Sigmoid colon (tissue), 7 donors: Measurements from ENCODE around the gene MYRFL. TPM values are rescaled to one million over a fixed set of nuclear protein-coding genes. Genes with fewer than 3 reads are reported as not detected.
"Not testable (repeated sequence)": the region's sequence is repeated elsewhere in the genome, so short reads cannot be mapped to it uniquely, and the experiment has no call there.

Source experiments
- DNase-seq: peaks from one replicate; pipeline ENCODE4 v3.0.0-alpha.2; 2019
- H3K27ac ChIP-seq, 4 donors: fragments of 200-600 bp; sonication (generic); one replicate each; pipeline ENCODE4 v1.5.1; 2016 to 2019; ENCODE audit warnings: mild to moderate bottlenecking in 1 of 4
- H3K27me3 ChIP-seq, 3 donors: fragments of 200-600 bp; sonication (generic); one replicate each; pipeline ENCODE4 v1.5.1; 2019; ENCODE audit warnings: mild to moderate bottlenecking in 1 of 3
- H3K36me3 ChIP-seq, 4 donors: fragments of 200-600 bp; sonication (generic); one replicate each; pipeline ENCODE4 v1.5.1; 2016 to 2019
- H3K4me1 ChIP-seq, 4 donors: fragments of 200-600 bp; sonication (generic); one replicate each; pipeline ENCODE4 v1.5.1; 2017 to 2019
- H3K4me3 ChIP-seq, 4 donors: fragments of 200-600 bp; sonication (generic); one replicate each; pipeline ENCODE4 v1.5.1; 2017 to 2019; ENCODE audit warnings: mild to moderate bottlenecking in 2 of 4, moderate library complexity in 1 of 4
- H3K9me3 ChIP-seq, 4 donors: fragments of 200-600 bp in 3 of 4; sonication (generic) in 3 of 4; one replicate each; pipeline versions ENCODE4 v1.5.1 to v1.6.1; 2013 to 2019
- EP300 ChIP-seq, 4 donors: sonication (generic); formaldehyde crosslinking; IDR thresholded peaks; one replicate each; pipeline ENCODE4 v1.6.1; 2017; ENCODE audit warnings: antibody characterized with exemption in 4 of 4
- POLR2A ChIP-seq, 2 donors: fragments of 450-650 bp; IDR thresholded peaks; one replicate each; pipeline ENCODE4 v1.6.1; 2016; ENCODE audit warnings: antibody characterized with exemption in 2 of 2, mild to moderate bottlenecking in 2 of 2, moderate library complexity in 2 of 2
- POLR2AphosphoS5 ChIP-seq, 4 donors: sonication (generic); formaldehyde crosslinking; IDR thresholded peaks; one replicate each; pipeline ENCODE4 v1.6.1; 2017; ENCODE audit warnings: antibody characterized with exemption in 4 of 4
- whole genome bisulfite sequencing, 2 donors: extraction: QIAGEN DNeasy Blood & Tissue Kit; methylation state at CpG; one replicate each; pipeline ENCODE4 v1.1.7; 2013; 5-methylcytosine and 5-hydroxymethylcytosine counted together
- intact Hi-C: fragments of 100-400 bp; cut with DNase I; formaldehyde crosslinking; loops from one replicate; pipeline ENCODE4 v1.15.1; 2023
- polyA plus RNA-seq, 3 donors: library from polyadenylated mRNA; stranded (reverse); fragments of 200-250 nt; gene quantifications; one replicate each; pipeline ENCODE4 v1.2.3, GENCODE V29; 2013
- total RNA-seq, 4 donors: library from RNA; depleted of rRNA; stranded (reverse); fragments of >200 nt; gene quantifications; one replicate each; pipeline ENCODE4 v1.1.0, GENCODE V29; 2016
- TF ChIP-seq, protein P1 (sequence below), 4 experiments: fragments of 450-650 bp in 3 of 4; fragments of 200-600 bp in 1 of 4; IDR thresholded peaks; one replicate each; pipeline ENCODE4 v1.5.1; 2016 to 2019; ENCODE audit warnings: antibody characterized with exemption in 4 of 4, mild to moderate bottlenecking in 3 of 4, moderate library complexity in 2 of 4
- donor health status: healthy with polysubstance abuse.
- donor health status: Bipolar disorder and iron deficiency.
- donor health status: healthy.

MYRFL gene
- total and polyA plus RNA-seq, 7 donors: 0.48 TPM; not detected in 6

DNA sequence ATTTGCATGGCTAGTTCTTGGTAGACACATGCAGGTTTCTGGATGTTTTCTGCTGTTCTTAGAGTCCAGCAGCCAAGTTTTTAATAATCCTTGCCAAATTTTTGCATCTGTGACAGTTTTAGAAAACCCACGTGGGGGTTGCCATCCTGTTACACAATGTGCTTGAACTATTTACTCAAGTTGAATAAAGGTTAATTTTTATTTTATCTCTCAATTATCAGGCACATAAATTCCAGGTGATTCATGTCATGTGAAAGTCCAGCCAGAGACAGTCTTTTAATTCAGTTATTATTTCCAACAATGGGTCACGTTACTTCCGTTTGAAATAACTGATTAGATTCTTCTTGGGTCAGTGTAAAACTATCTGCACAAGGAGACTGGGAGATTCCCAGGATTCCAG is 15.7 kb downstream of the MYRFL start:
- no peaks in the 10 kb centered on the region for H3K9me3 ChIP-seq
- H3K27ac ChIP-seq: no peak overlapping the region
- 60 to 67% methylated on average over 3 of the region's 3 CpGs for WGBS, 2 donors
- intact Hi-C loops: no loop called here
- DNase-seq: no peak
- no peaks in the 10 kb centered on the region for H3K27me3 ChIP-seq
- no peak for TF ChIP-seq EP300 (IDR thresholded peaks at IDR 0.05)
- no peaks in the 10 kb centered on the region for H3K36me3 ChIP-seq
- no peak overlapping the region for H3K4me3 ChIP-seq
- H3K4me1 ChIP-seq: no peaks in the 10 kb centered on the region

DNA sequence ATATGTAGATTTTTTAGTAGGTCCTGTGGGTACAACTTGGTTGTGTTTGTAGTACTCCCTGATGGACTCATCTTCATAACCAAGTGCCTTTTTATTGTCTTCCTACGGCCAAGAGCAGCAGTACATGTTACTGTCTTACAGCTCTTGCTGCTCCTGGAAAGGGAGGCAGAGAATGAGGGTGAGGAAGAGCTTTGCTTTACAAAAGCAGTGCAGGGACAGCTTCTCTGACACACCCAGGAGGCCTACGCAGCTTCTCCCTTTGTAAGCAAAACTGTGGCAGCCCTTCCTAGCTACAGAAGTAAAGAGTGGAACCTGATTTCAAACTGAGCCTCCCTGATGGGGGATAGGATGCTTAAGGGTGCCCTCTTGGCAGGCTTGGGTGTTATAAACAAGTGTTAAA is 18.6 kb downstream of the MYRFL start:
- TF ChIP-seq, protein P1, sequence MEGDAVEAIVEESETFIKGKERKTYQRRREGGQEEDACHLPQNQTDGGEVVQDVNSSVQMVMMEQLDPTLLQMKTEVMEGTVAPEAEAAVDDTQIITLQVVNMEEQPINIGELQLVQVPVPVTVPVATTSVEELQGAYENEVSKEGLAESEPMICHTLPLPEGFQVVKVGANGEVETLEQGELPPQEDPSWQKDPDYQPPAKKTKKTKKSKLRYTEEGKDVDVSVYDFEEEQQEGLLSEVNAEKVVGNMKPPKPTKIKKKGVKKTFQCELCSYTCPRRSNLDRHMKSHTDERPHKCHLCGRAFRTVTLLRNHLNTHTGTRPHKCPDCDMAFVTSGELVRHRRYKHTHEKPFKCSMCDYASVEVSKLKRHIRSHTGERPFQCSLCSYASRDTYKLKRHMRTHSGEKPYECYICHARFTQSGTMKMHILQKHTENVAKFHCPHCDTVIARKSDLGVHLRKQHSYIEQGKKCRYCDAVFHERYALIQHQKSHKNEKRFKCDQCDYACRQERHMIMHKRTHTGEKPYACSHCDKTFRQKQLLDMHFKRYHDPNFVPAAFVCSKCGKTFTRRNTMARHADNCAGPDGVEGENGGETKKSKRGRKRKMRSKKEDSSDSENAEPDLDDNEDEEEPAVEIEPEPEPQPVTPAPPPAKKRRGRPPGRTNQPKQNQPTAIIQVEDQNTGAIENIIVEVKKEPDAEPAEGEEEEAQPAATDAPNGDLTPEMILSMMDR (IDR thresholded peaks at IDR 0.05): no peak
- TF ChIP-seq POLR2A (IDR thresholded peaks at IDR 0.05) (no peak), POLR2AphosphoS5 (IDR thresholded peaks at IDR 0.05) (no peak), EP300 (IDR thresholded peaks at IDR 0.05) (no peak)
- Histone ChIP-seq H3K27ac (no peak overlapping the region), H3K9me3 (no peaks in the 10 kb centered on the region), H3K4me3 (no peak overlapping the region), H3K36me3 (no peaks in the 10 kb centered on the region), H3K27me3 (no peaks in the 10 kb centered on the region), H3K4me1 (no peaks in the 10 kb centered on the region)
- intact Hi-C loops: no loop called here
- WGBS, 2 donors: 66 to 73% methylated on average over 2 of the region's 2 CpGs
- no peak for DNase-seq

DNA sequence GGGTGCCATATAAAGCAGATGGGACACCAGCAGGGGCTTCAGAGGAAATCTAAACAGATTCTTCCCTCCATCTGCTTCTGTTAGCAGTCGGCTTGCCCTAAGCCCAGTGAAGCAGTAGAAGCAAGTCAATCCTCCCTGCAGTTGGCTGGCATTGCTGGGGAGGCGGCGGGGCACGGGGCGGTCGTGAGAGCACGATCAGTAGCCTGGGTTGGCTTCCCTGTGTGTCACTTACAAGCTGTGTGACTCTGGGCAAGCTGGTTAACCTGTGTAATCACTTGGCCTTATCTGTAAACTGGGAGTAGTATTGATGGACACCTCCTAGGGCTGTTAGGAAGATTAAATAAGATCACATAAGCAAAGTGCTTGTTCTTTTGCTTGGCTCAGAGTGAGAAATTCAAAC is 19.4 kb downstream of the MYRFL start:
- intact Hi-C loops: no loop called here
- no peaks in the 10 kb centered on the region for H3K36me3 ChIP-seq
- no peak for TF ChIP-seq POLR2A (IDR thresholded peaks at IDR 0.05)
- no peak for TF ChIP-seq POLR2AphosphoS5 (IDR thresholded peaks at IDR 0.05)
- TF ChIP-seq EP300 (IDR thresholded peaks at IDR 0.05): no peak
- TF ChIP-seq, protein P1 (IDR thresholded peaks at IDR 0.05): no peak
- H3K27ac ChIP-seq: no peak overlapping the region
- H3K4me3 ChIP-seq: no peak overlapping the region
- H3K27me3 ChIP-seq: no peaks in the 10 kb centered on the region
- DNase-seq: no peak
- H3K9me3 ChIP-seq: no peaks in the 10 kb centered on the region
- no peaks in the 10 kb centered on the region for H3K4me1 ChIP-seq
- 91 to 95% methylated on average over 7 of the region's 7 CpGs for WGBS, 2 donors

DNA sequence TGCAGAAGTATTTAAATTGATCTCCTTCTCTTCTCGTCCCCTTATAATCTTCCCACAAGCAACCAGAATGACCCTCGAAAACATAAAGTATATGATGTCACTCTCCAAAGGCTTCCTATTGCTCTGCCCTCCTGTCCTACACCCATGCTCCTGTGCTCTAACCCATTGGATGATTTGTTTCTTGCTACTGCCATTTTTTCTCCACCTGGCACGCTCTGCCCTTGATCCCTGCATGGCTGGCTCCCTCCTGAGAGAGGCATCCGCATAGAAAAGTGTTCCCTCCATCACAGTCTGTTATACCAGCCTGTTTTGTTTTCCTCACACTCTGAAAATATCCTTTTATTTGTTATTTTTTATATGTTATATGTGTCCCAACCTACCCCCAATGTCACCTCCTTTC is 19.8 kb downstream of the MYRFL start:
- H3K27ac ChIP-seq: no peak overlapping the region
- intact Hi-C loops: no loop called here
- DNase-seq: no peak
- H3K4me1 ChIP-seq: no peaks in the 10 kb centered on the region
- no peak for TF ChIP-seq POLR2AphosphoS5 (IDR thresholded peaks at IDR 0.05)
- TF ChIP-seq, protein P1 (IDR thresholded peaks at IDR 0.05): no peak
- no peak for TF ChIP-seq POLR2A (IDR thresholded peaks at IDR 0.05)
- TF ChIP-seq EP300 (IDR thresholded peaks at IDR 0.05): no peak
- 87 to 92% methylated on average over 4 of the region's 4 CpGs for WGBS, 2 donors
- no peak overlapping the region for H3K4me3 ChIP-seq
- H3K27me3 ChIP-seq: no peaks in the 10 kb centered on the region
- no peaks in the 10 kb centered on the region for H3K36me3 ChIP-seq
- no peaks in the 10 kb centered on the region for H3K9me3 ChIP-seq

DNA sequence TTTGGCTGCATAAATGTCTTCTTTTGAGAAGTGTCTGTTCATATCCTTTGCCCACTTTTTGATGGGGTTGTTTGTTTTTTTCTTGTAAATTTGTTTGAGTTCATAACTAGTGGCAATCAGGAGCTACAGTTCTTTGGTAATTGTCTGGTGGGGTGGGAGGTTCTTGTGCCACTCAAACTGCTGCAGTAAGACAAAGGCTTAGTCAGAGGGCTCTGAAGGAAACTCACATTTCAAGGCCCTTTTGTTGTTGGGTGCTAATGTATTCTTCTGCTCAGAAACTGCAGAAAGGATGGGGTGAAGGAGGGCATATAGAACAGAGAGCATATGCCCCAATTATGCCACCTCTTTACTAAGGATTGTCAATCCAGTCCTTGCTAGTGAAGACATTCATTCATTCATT is 21.9 kb downstream of the MYRFL start:
- TF ChIP-seq POLR2AphosphoS5 (IDR thresholded peaks at IDR 0.05): no peak
- no peak for DNase-seq
- Histone ChIP-seq H3K36me3 (no peaks in the 10 kb centered on the region), H3K9me3 (no peaks in the 10 kb centered on the region), H3K4me1 (no peaks in the 10 kb centered on the region), H3K4me3 (no peak overlapping the region), H3K27ac (no peak overlapping the region), H3K27me3 (no peaks in the 10 kb centered on the region)
- intact Hi-C loops: no loop called here

DNA sequence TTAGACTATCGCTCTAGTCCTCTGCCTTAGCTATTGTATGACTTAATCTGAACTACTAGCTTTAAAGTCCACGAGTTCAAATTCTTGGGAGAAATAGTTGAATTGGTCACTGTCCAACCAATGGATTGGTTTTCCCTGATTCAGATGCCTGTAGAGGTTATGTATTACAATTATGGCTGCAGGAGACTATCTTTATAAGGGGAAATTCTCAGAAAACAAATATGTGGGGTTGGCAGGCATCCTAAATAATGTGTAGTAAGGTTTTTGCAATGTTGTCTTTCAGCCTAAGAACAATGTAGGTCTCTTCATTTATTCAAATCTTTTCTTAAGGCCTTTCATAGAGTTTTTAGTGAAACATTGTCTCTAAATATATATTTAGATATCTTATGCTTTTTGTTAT is 26.9 kb downstream of the MYRFL start:
- no peaks in the 10 kb centered on the region for H3K36me3 ChIP-seq
- no peak overlapping the region for H3K27ac ChIP-seq
- no peaks in the 10 kb centered on the region for H3K27me3 ChIP-seq
- H3K9me3 ChIP-seq: no peaks in the 10 kb centered on the region
- no peaks in the 10 kb centered on the region for H3K4me1 ChIP-seq
- TF ChIP-seq POLR2AphosphoS5 (IDR thresholded peaks at IDR 0.05): no peak
- no peak for TF ChIP-seq EP300 (IDR thresholded peaks at IDR 0.05)
- no peak for TF ChIP-seq POLR2A (IDR thresholded peaks at IDR 0.05)
- TF ChIP-seq, protein P1 (IDR thresholded peaks at IDR 0.05): no peak
- DNase-seq: no peak
- WGBS, 2 donors: 86 to 91% methylated on average over 2 of the region's 2 CpGs
- intact Hi-C loops: no loop called here
- no peak overlapping the region for H3K4me3 ChIP-seq

DNA sequence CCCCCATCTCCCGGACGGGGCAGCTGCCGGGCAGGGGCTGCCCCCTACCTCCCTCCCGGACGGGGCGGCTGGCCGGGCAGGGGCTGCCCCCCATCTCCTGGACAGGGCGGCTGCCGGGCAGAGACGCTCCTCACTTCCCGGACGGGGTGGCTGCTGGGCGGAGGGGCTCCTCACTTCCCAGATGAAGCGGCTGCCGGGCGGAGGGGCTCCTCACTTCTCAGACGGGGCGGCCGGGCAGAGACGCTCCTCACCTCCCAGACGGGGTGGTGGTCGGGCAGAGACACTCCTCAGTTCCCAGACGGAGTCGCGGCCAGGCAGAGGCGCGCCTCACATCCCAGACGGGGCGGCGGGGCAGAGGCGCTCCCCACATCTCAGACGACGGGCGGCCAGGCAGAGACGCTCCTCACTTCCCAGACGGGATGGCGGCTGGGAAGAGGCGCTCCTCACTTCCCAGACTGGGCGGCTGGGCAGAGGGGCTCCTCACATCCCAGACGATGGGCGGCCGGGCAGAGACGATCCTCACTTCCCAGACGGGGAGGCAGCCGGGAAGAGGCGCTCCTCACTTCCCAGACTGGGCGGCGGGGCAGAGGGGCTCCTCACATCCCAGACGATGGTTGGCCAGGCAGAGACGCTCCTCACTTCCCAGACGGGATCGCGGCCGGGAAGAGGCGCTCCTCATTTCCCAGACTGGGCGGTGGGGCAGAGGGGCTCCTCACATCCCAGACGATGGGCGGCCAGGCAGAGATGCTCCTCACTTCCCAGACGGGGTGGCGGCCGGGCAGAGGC is 28.3 kb downstream of the MYRFL start:
- H3K9me3 ChIP-seq, H3K36me3 ChIP-seq, DNase-seq, H3K27me3 ChIP-seq, H3K4me1 ChIP-seq, intact Hi-C loops, H3K4me3 ChIP-seq, H3K27ac ChIP-seq: not testable (repeated sequence)
- WGBS, 2 donors: 95 to 97% methylated on average over 61 of the region's 61 CpGs
